ENCODE data around the gene FBXO38. TPM values are rescaled to one million over a fixed set of nuclear protein-coding genes. Genes with fewer than 3 reads are reported as not detected.

Gene FBXO38
- total RNA-seq, 1 donor = 69.8 TPM

DNA sequence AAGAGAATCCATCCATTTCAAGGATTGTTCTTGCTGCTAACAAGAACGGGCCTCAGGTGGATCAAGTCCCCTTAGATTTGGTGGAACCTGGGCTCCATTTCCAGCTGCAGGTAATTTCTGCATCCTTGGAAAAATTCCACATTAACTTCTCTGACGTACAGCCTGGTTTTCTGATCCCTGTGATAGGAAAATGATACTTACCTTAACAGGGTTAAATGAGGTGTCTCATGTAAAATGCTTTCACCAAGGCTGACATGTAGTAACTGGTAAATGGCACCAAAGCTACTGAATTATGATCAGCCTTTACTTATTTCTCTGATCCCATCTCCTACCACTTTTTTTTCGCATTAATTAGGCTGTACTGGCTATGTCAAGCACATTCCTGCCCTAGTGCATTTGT lies 93.7 kb downstream of the FBXO38 start:
- Histone ChIP-seq H3K79me2 (ENCODE audit: insufficient read depth, low read length) (no peaks in the 10 kb centered on the region), H4K20me1 (ENCODE audit: insufficient read depth, low read length) (no peaks in the 10 kb centered on the region), H3K27ac (ENCODE audit: low read depth, low read length) (no peak overlapping the region), H3K4me1 (ENCODE audit: insufficient read depth, low read length) (peaks cover 4% of the 10 kb centered on the region), H3K27me3 (ENCODE audit: insufficient read depth, low read length) (peaks cover 20% of the 10 kb centered on the region), H3K9me3 (ENCODE audit: low read depth, low read length) (no peaks in the 10 kb centered on the region), H2AFZ (ENCODE audit: low read length) (no peak overlapping the region), H3K4me2 (ENCODE audit: insufficient read depth, low read length) (no peak overlapping the region), H3K36me3 (ENCODE audit: insufficient read depth, low read length) (no peaks in the 10 kb centered on the region), H3K4me3 (ENCODE audit: insufficient read depth, low read length) (no peak overlapping the region)
- TF ChIP-seq, protein P1, sequence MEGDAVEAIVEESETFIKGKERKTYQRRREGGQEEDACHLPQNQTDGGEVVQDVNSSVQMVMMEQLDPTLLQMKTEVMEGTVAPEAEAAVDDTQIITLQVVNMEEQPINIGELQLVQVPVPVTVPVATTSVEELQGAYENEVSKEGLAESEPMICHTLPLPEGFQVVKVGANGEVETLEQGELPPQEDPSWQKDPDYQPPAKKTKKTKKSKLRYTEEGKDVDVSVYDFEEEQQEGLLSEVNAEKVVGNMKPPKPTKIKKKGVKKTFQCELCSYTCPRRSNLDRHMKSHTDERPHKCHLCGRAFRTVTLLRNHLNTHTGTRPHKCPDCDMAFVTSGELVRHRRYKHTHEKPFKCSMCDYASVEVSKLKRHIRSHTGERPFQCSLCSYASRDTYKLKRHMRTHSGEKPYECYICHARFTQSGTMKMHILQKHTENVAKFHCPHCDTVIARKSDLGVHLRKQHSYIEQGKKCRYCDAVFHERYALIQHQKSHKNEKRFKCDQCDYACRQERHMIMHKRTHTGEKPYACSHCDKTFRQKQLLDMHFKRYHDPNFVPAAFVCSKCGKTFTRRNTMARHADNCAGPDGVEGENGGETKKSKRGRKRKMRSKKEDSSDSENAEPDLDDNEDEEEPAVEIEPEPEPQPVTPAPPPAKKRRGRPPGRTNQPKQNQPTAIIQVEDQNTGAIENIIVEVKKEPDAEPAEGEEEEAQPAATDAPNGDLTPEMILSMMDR (IDR thresholded peaks at IDR 0.05; ENCODE audit: extremely low read depth, low read depth, low read length) = no peak
- no peak for DNase-seq (ENCODE audit: insufficient read length, low spot score, missing footprints)

DNA sequence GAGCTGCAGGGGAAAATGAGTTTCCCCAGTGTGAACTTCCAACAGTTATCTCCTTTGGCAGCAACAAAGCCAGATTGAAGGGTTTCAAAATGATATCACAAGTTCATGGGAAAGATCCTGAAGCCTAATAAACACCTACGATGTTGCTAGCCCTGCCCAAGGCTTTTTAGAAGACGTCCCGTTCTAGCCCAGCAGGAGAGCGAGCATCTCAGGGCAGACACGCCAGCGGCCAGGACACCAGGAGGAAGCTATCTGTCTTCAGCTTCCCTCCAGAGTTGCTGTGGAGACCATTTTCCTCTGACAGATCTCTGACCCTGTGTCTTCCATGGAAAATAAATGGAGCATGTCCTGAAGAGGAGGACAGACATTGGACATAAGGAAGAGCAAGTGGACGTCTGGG lies 98.4 kb downstream of the FBXO38 start:
- Histone ChIP-seq H3K9me3 (ENCODE audit: low read depth, low read length) (no peaks in the 10 kb centered on the region), H3K4me1 (ENCODE audit: insufficient read depth, low read length) (no peaks in the 10 kb centered on the region), H3K79me2 (ENCODE audit: insufficient read depth, low read length) (no peaks in the 10 kb centered on the region), H3K36me3 (ENCODE audit: insufficient read depth, low read length) (no peaks in the 10 kb centered on the region), H3K27ac (ENCODE audit: low read depth, low read length) (no peak overlapping the region), H2AFZ (ENCODE audit: low read length) (no peak overlapping the region), H4K20me1 (ENCODE audit: insufficient read depth, low read length) (no peaks in the 10 kb centered on the region), H3K4me2 (ENCODE audit: insufficient read depth, low read length) (no peak overlapping the region), H3K27me3 (ENCODE audit: insufficient read depth, low read length) (peaks cover 12% of the 10 kb centered on the region), H3K4me3 (ENCODE audit: insufficient read depth, low read length) (no peak overlapping the region)
- DNase-seq (ENCODE audit: insufficient read length, low spot score, missing footprints) = no peak
- TF ChIP-seq, protein P1 (IDR thresholded peaks at IDR 0.05; ENCODE audit: extremely low read depth, low read depth, low read length) = no peak

DNA sequence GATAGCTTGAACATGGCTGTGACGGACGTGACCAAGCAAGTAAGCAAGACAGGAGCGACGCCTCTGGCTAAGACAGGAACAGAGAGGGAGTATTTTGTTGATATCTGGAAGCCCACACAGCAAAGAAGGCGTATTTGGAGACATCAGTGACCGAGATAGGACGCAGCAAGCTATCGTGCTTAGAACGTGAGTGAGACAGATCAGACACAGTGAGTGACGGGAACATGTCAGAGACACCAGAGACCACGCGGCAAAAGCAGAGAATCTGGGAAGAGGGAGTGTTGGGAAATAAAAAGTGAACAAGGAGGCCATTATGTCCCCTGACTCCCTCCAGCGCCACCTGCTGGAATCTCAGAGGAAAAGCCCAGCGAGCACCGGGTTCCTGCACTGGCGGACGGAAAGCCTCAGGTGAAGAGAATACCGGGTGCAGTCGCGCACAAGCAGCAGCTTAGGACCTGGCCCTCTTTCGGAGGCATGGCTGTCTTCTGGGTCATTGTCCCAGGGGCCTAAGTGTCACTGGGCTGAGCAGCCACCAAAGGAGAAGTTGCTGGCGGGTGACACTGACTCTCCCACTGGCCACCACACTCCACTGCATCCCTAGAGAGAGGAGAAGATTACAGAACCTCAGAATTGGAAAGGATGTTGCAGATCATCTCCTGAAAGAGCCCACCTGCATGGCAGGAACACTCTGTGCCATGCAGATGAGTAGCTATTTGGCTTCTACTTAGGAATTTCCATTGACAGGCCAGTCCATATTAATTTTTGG lies 99.1 kb downstream of the FBXO38 start:
- TF ChIP-seq, protein P1 (IDR thresholded peaks at IDR 0.05; ENCODE audit: extremely low read depth, low read depth, low read length) = peak; percentile 87
- Histone ChIP-seq H3K4me3 (ENCODE audit: insufficient read depth, low read length) (no peak overlapping the region), H4K20me1 (ENCODE audit: insufficient read depth, low read length) (no peaks in the 10 kb centered on the region), H3K27ac (ENCODE audit: low read depth, low read length) (no peak overlapping the region), H3K9me3 (ENCODE audit: low read depth, low read length) (no peaks in the 10 kb centered on the region), H2AFZ (ENCODE audit: low read length) (peak overlapping the region; percentile 80), H3K36me3 (ENCODE audit: insufficient read depth, low read length) (no peaks in the 10 kb centered on the region), H3K79me2 (ENCODE audit: insufficient read depth, low read length) (no peaks in the 10 kb centered on the region), H3K4me1 (ENCODE audit: insufficient read depth, low read length) (no peaks in the 10 kb centered on the region), H3K4me2 (ENCODE audit: insufficient read depth, low read length) (peak overlapping the region; percentile 54), H3K27me3 (ENCODE audit: insufficient read depth, low read length) (peaks cover 11% of the 10 kb centered on the region)
- peak; percentile 21 for DNase-seq (ENCODE audit: insufficient read length, low spot score, missing footprints)

DNA sequence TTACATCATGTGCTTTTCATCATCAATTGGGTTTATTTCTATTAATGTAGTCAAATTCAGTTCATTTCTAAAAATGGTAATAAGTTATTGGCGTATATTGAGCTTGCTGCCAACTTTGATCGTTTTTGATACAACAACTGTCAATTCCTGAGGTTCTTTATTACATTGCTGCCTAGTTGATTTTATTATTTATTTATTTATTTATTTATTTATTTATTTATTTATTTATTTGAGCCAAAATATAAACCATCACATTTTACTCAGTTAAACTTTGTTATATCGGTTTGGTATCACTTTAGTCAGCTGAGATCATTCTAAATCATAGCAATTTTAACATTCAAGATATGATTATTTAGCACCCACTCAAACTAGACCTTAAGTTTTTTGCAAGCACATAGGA lies 100.0 kb downstream of the FBXO38 start:
- no peaks in the 10 kb centered on the region for H3K9me3 ChIP-seq (ENCODE audit: low read depth, low read length)
- no peak overlapping the region for H3K27ac ChIP-seq (ENCODE audit: low read depth, low read length)
- H3K4me2 ChIP-seq (ENCODE audit: insufficient read depth, low read length) = no peak overlapping the region
- H4K20me1 ChIP-seq (ENCODE audit: insufficient read depth, low read length) = no peaks in the 10 kb centered on the region
- no peaks in the 10 kb centered on the region for H3K4me1 ChIP-seq (ENCODE audit: insufficient read depth, low read length)
- TF ChIP-seq, protein P1 (IDR thresholded peaks at IDR 0.05; ENCODE audit: extremely low read depth, low read depth, low read length) = no peak
- no peak overlapping the region for H3K4me3 ChIP-seq (ENCODE audit: insufficient read depth, low read length)
- no peaks in the 10 kb centered on the region for H3K36me3 ChIP-seq (ENCODE audit: insufficient read depth, low read length)
- no peaks in the 10 kb centered on the region for H3K79me2 ChIP-seq (ENCODE audit: insufficient read depth, low read length)
- no peak overlapping the region for H2AFZ ChIP-seq (ENCODE audit: low read length)
- peaks cover 8% of the 10 kb centered on the region for H3K27me3 ChIP-seq (ENCODE audit: insufficient read depth, low read length)
- DNase-seq (ENCODE audit: insufficient read length, low spot score, missing footprints) = no peak
